GM10266 (cell line): ENCODE results near the gene WBP1.

ENCODE experiments used
- DNase-seq: peaks from one replicate; pipeline ENCODE4 v3.0.0; 2012; ENCODE audit errors: extremely low spot score
- CTCF ChIP-seq: IDR thresholded peaks from 2 replicates; pipeline ENCODE4 v1.5.1; 2012; ENCODE audit warnings: mild to moderate bottlenecking, low read depth; ENCODE audit not compliant: control insufficient read depth, insufficient read depth; ENCODE audit errors: missing control alignments

Gene WBP1

GRCh38 chr2:74491648-74492544, 33.7 kb downstream of the WBP1 start:
- no peak for DNase-seq
- TF ChIP-seq CTCF, result no peak

GRCh38 chr2:74493546-74493945, 35.3 kb downstream of the WBP1 start:
- DNase-seq, result no peak
- no peak for TF ChIP-seq CTCF

GRCh38 chr2:74495440-74495839, 37.2 kb downstream of the WBP1 start:
- no peak for TF ChIP-seq CTCF
- DNase-seq, result no peak

- no peak for DNase-seq
- TF ChIP-seq CTCF, result no peak
Measured at GRCh38 chr2:74496997-74497776, 38.9 kb downstream of the WBP1 start.

GRCh38 chr2:74497777-74498499, 39.7 kb downstream of the WBP1 start:
- DNase-seq, result peak; percentile 47

More at GRCh38 chr2:74497777-74498499, 39.7 kb downstream of the WBP1 start:
- TF ChIP-seq CTCF, result no peak
